Activated CD4-positive, alpha-beta memory T cell treated with anti-CD3 and anti-CD28 coated beads, Interleukin-2, amount 10 ng/mL, durations not matched to agents 7 days and 5 days (primary cell): ENCODE results near the gene HCN1. TPM values are rescaled to one million over a fixed set of nuclear protein-coding genes. Genes with fewer than 3 reads are reported as not detected.
"Not testable (repeated sequence)": the region's sequence is repeated elsewhere in the genome, so short reads cannot be mapped to it uniquely, and the experiment has no call there.

Source experiments
- CTCF ChIA-PET: fragments of 350-600 bp; sonication (Branson Sonifier 250); formaldehyde crosslinking; loops from one replicate; lab custom pipeline; 2021; ENCODE audit warnings: antibody characterized with exemption, inconsistent platforms; lab: Charles Lee
- POLR2A ChIA-PET: fragments of 350-600 bp; sonication (Branson Sonifier 250); formaldehyde crosslinking; loops from one replicate; lab custom pipeline; 2021; ENCODE audit warnings: antibody characterized with exemption; lab: Charles Lee
- DNase-seq: peaks from one replicate; pipeline ENCODE4 v3.0.0-alpha.2; 2020
- H3K27ac Mint-ChIP-seq: one replicate; pipeline ENCODE4 v1.8.0; 2021; ENCODE audit warnings: mild to moderate bottlenecking, mixed read lengths
- H3K27me3 Mint-ChIP-seq: one replicate; pipeline ENCODE4 v1.8.0; 2021; ENCODE audit warnings: mixed read lengths
- H3K36me3 Mint-ChIP-seq: one replicate; pipeline ENCODE4 v1.8.0; 2021; ENCODE audit warnings: low read depth, mixed read lengths
- H3K4me1 Mint-ChIP-seq: one replicate; pipeline ENCODE4 v1.8.0; 2021; ENCODE audit warnings: mixed read lengths
- H3K4me3 Mint-ChIP-seq: one replicate; pipeline ENCODE4 v1.8.0; 2021; ENCODE audit warnings: mild to moderate bottlenecking, mixed read lengths
- H3K9me3 Mint-ChIP-seq: one replicate; pipeline ENCODE4 v1.8.0; 2021; ENCODE audit warnings: mixed read lengths
- total RNA-seq, 2 experiments: library from RNA; stranded (reverse); gene quantifications; one replicate each; pipeline ENCODE4 v1.2.3, GENCODE V29; 2021

Gene HCN1
- total RNA-seq, 2 experiments from 2014 or later = not detected

- POLR2A ChIA-PET = no interaction called here
- CTCF ChIA-PET = no interaction called here
- H3K4me1 Mint-ChIP-seq = no peaks in the 10 kb centered on the region
Measured at GRCh38 chr5:45385321-45386058, 310.7 kb downstream of the HCN1 start.

GRCh38 chr5:45383985-45384384 lies 312.2 kb downstream of the HCN1 start:
- POLR2A ChIA-PET = no interaction called here
- H3K36me3 Mint-ChIP-seq = no peaks in the 10 kb centered on the region
- CTCF ChIA-PET = no interaction called here
- no peak overlapping the region for H3K4me3 Mint-ChIP-seq
- H3K9me3 Mint-ChIP-seq = peaks cover 7% of the 10 kb centered on the region
- no peaks in the 10 kb centered on the region for H3K4me1 Mint-ChIP-seq
- DNase-seq = no peak
- H3K27me3 Mint-ChIP-seq = no peaks in the 10 kb centered on the region
- no peak overlapping the region for H3K27ac Mint-ChIP-seq

More at GRCh38 chr5:45385321-45386058, 310.7 kb downstream of the HCN1 start:
- H3K4me3 Mint-ChIP-seq = no peak overlapping the region
- no peak for DNase-seq
- H3K9me3 Mint-ChIP-seq = peaks cover 12% of the 10 kb centered on the region
- no peak overlapping the region for H3K27ac Mint-ChIP-seq
- H3K27me3 Mint-ChIP-seq = no peaks in the 10 kb centered on the region
- H3K36me3 Mint-ChIP-seq = no peaks in the 10 kb centered on the region

GRCh38 chr5:45382583-45382982 lies 313.6 kb downstream of the HCN1 start:
- Mint-ChIP-seq H3K27me3 (no peaks in the 10 kb centered on the region), H3K36me3 (no peaks in the 10 kb centered on the region), H3K4me1 (no peaks in the 10 kb centered on the region), H3K4me3 (no peak overlapping the region), H3K9me3 (peaks cover 5% of the 10 kb centered on the region), H3K27ac (no peak overlapping the region)
- DNase-seq = no peak
- ChIA-PET CTCF (no interaction called here), POLR2A (no interaction called here)

DNA sequence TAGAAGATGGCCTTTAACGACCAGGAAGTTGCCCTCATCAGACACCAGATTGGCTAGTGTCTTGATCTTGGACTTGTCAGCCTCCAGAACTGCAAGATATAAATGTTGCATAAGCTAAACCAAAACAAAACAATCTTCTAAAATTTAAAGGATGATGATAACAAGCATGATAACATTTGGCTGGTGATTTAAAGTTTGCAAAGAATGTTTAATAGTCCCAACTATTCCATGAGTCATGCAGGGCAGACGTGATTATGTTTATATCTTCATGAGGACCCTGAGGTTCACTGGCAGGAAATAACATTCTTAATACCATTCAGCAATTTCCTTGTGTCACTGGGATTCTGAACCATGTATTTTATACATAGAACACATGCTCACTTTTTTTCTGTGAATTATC lies 319.8 kb downstream of the HCN1 start:
- no peak overlapping the region for H3K27ac Mint-ChIP-seq
- no peaks in the 10 kb centered on the region for H3K9me3 Mint-ChIP-seq
- DNase-seq = no peak

DNA sequence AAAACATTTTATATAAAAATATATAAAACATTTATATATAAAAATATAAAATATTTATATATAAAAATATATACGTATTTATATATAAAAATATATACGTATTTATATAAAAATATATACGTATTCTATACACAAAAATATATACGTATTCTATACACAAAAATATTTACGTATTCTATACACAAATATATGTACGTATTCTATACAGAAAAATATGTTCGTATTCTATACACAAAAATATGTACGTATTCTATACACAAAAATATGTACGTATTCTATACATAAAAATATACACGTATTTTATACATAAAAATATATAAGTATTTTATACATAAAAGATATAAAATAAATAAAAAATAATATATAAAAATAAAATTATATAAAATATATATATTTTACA lies 323.6 kb downstream of the HCN1 start:
- CTCF ChIA-PET = no interaction called here

More for the DNA sequence above, 319.8 kb downstream of the HCN1 start:
- H3K27me3 Mint-ChIP-seq = no peaks in the 10 kb centered on the region
- no peaks in the 10 kb centered on the region for H3K36me3 Mint-ChIP-seq
- ChIA-PET CTCF (no interaction called here), POLR2A (no interaction called here)
- no peak overlapping the region for H3K4me3 Mint-ChIP-seq
- no peaks in the 10 kb centered on the region for H3K4me1 Mint-ChIP-seq

DNA sequence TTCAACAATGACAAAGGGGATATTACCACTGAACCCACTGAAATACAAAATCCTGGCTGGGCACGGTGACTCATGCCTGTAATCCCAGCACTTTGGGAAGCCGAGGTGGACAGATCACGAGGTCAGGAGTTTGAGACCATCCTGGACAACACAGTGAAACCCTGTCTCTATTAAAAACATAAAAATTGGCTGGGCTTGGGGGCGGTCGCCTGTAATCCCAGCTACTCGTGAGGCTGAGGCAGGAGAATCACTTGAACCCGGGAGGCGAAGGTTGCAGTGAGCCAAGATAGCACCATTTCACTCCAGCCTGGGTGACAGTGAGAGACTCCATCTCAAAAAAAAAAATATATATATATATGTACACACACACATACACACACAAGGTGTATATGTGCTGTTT lies 324.8 kb downstream of the HCN1 start:
- H3K27ac Mint-ChIP-seq, DNase-seq, H3K4me3 Mint-ChIP-seq, POLR2A ChIA-PET, H3K9me3 Mint-ChIP-seq, H3K36me3 Mint-ChIP-seq, H3K27me3 Mint-ChIP-seq, CTCF ChIA-PET, H3K4me1 Mint-ChIP-seq: not testable (repeated sequence)

More for the DNA sequence above, 323.6 kb downstream of the HCN1 start:
- no peaks in the 10 kb centered on the region for H3K9me3 Mint-ChIP-seq
- no peaks in the 10 kb centered on the region for H3K36me3 Mint-ChIP-seq
- no peak for DNase-seq
- H3K27ac Mint-ChIP-seq = no peak overlapping the region
- POLR2A ChIA-PET = no interaction called here
- H3K4me1 Mint-ChIP-seq = no peaks in the 10 kb centered on the region
- H3K27me3 Mint-ChIP-seq = no peaks in the 10 kb centered on the region
- no peak overlapping the region for H3K4me3 Mint-ChIP-seq

DNA sequence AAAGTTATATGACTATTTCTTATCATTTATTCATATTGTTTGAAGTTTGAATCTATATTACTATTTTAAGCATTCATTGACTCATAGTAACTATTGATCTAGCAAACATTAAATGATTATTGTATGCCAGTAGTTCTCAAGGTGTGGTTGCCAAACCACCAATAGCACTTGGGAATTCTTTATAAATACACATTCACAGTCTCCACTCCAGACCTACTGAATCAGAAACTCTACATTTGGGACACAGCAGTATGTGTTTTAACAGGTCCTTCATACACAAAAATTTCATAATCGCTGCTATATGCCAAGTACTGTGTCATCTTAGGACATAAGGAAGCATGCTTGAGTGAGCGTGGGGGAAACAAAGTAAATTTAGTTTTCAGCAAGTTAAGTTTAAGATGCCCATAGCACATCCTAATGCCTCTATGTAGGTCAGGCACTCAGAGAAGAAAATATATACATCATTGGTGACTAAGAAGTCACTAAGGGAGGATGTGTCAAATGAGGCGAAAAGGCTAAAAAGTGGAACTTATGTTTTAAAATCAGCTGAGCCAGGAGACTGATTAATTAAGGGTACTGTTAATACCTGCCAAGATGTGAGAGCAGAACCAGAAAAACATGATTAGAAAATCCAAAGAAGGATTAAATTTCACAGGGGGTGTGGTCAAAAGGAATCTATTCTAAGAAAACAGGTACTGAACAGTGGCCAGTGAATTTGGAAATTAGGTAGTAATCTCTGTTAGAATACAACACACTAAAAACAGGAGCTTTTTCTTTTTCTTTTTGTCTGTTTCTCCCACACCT lies 340.8 kb downstream of the HCN1 start:
- no peaks in the 10 kb centered on the region for H3K36me3 Mint-ChIP-seq
- no peaks in the 10 kb centered on the region for H3K4me1 Mint-ChIP-seq
- H3K27me3 Mint-ChIP-seq = no peaks in the 10 kb centered on the region
- DNase-seq = no peak
- H3K27ac Mint-ChIP-seq = no peak overlapping the region
- ChIA-PET CTCF (no interaction called here), POLR2A (no interaction called here)
- H3K9me3 Mint-ChIP-seq = peaks cover 2% of the 10 kb centered on the region
- no peak overlapping the region for H3K4me3 Mint-ChIP-seq

DNA sequence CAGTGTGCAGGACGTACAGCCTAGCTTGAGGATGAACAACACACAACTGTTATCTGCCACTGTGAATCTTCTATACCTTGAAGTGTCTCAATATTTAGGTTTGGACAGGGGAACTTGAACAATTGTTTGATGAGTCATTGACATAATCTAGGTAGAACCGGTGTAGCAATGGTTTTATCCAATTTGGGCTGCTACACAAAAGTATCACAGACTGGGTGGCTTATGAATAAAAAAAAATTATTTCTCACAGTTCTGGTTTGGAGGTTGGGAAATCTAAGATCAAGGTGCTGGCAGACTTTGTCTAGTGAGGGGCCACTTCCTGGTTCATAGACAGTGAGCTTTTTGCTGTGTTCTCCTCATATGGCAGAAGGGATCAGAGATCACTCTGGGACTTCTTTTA lies 359.7 kb downstream of the HCN1 start:
- H3K9me3 Mint-ChIP-seq = peaks cover 5% of the 10 kb centered on the region
- H3K27me3 Mint-ChIP-seq = no peaks in the 10 kb centered on the region
- no peaks in the 10 kb centered on the region for H3K36me3 Mint-ChIP-seq
- DNase-seq = no peak
- no peaks in the 10 kb centered on the region for H3K4me1 Mint-ChIP-seq
- H3K4me3 Mint-ChIP-seq = no peak overlapping the region
- no peak overlapping the region for H3K27ac Mint-ChIP-seq
- CTCF ChIA-PET = no interaction called here
- POLR2A ChIA-PET = no interaction called here

- no peak overlapping the region for H3K4me3 Mint-ChIP-seq
- no peak overlapping the region for H3K27ac Mint-ChIP-seq
- POLR2A ChIA-PET = no interaction called here
- H3K36me3 Mint-ChIP-seq = no peaks in the 10 kb centered on the region
- peaks cover 5% of the 10 kb centered on the region for H3K9me3 Mint-ChIP-seq
- H3K4me1 Mint-ChIP-seq = no peaks in the 10 kb centered on the region
- no peaks in the 10 kb centered on the region for H3K27me3 Mint-ChIP-seq
- no peak for DNase-seq
- CTCF ChIA-PET = no interaction called here
Measured at GRCh38 chr5:45335978-45336377, 360.2 kb downstream of the HCN1 start.

DNA sequence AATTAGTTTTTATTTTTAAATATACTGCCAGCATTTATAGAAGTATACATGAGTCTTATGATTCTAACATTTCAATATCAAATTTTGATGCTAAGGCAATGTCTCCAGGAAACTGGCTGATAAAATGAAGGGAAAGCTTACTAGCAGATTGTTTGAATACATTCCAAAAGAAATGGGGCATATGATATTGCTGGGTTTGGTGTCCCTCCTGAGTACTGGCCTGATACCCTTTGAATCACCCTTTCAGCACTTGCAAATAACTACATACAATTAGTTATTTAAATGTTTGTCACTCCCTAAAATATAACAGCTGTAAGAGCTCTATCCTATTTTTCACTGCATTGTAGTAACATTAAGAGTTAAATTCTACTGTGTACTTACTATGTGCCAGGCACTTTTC lies 360.8 kb downstream of the HCN1 start:
- no peak for DNase-seq
- H3K4me3 Mint-ChIP-seq = no peak overlapping the region
- H3K4me1 Mint-ChIP-seq = no peaks in the 10 kb centered on the region
- H3K36me3 Mint-ChIP-seq = no peaks in the 10 kb centered on the region
- ChIA-PET POLR2A (no interaction called here), CTCF (no interaction called here)
- H3K9me3 Mint-ChIP-seq = peaks cover 5% of the 10 kb centered on the region
- no peak overlapping the region for H3K27ac Mint-ChIP-seq
- no peaks in the 10 kb centered on the region for H3K27me3 Mint-ChIP-seq

DNA sequence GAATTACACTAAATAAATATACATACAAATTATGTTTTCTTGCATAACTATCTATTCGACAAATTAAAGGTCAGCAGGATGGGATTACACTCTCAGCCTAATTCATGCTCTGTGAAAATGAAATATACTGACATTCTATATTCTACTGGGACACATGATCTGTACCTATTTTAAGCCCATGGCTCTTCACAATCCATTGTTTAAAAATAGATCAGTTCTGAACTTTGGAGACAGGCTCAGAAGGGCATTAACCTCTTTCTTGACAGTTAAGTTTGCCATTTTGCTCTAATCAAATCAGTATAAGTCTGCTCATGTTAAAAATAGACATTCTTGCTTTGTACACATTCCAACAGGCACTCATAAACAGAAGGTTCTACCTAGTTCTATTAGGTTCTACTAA lies 361.2 kb downstream of the HCN1 start:
- Mint-ChIP-seq H3K36me3 (no peaks in the 10 kb centered on the region), H3K9me3 (peaks cover 5% of the 10 kb centered on the region), H3K4me3 (no peak overlapping the region), H3K27me3 (no peaks in the 10 kb centered on the region), H3K27ac (no peak overlapping the region), H3K4me1 (no peaks in the 10 kb centered on the region)
- DNase-seq = no peak
- CTCF ChIA-PET = no interaction called here
- POLR2A ChIA-PET = no interaction called here

DNA sequence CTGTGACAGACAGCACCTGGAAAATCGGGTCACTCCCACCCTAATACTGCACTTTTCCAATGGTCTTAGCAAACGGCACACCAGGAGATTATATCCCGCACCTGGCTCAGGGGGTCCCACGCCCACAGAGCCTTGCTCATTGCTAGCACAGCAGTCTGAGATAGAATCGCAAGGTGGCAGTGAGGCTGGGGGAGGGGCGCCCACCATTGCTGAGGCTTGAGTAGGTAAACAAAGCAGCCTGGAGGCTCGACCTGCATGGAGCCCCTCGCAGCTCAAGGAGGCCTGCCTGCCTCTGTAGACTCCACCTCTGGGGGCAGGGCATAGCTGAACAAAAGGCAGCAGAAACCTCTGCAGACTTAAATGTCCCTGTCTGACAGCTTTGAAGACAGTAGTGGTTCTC lies 383.6 kb downstream of the HCN1 start:
- H3K4me1 Mint-ChIP-seq, H3K36me3 Mint-ChIP-seq, CTCF ChIA-PET, H3K27ac Mint-ChIP-seq, DNase-seq, POLR2A ChIA-PET, H3K4me3 Mint-ChIP-seq, H3K27me3 Mint-ChIP-seq: not testable (repeated sequence)
- H3K9me3 Mint-ChIP-seq = peaks cover 18% of the 10 kb centered on the region

GRCh38 chr5:45295231-45295630 lies 400.9 kb downstream of the HCN1 start:
- Mint-ChIP-seq H3K27me3 (no peaks in the 10 kb centered on the region), H3K36me3 (no peaks in the 10 kb centered on the region), H3K4me3 (no peak overlapping the region), H3K27ac (no peak overlapping the region), H3K9me3 (peaks cover 2% of the 10 kb centered on the region), H3K4me1 (no peaks in the 10 kb centered on the region)
- ChIA-PET POLR2A (no interaction called here), CTCF (interaction anchor here (0.6 kb wide), 1 partner anchor 1615 kb away, joined by 3 read pairs; no protein-coding TSS in a partner anchor)
- no peak for DNase-seq
